Smooth muscle cell (in vitro differentiated cells): ENCODE measurements around the gene MPDZ. TPM values are rescaled to one million over a fixed set of nuclear protein-coding genes. Genes with fewer than 3 reads are reported as not detected.

Source experiments
- DNase-seq: peaks from one replicate; lab custom pipeline; 2025; ENCODE audit not compliant: unreplicated experiment; lab: John Stamatoyannopoulos, UW
- H2AFZ ChIP-seq: fragments of 200-600 bp; sonication (generic); 2 replicates; pipeline ENCODE4 v1.6.0; 2016; ENCODE audit warnings: antibody characterized with exemption, low read depth, mild to moderate bottlenecking
- H3F3A ChIP-seq: fragments of 200-600 bp; sonication (generic); 2 replicates; pipeline ENCODE4 v1.6.0; 2017; ENCODE audit warnings: antibody characterized with exemption, low read depth
- H3K27ac ChIP-seq: fragments of 200-600 bp; sonication (generic); 2 replicates; pipeline ENCODE4 v1.5.1; 2016; ENCODE audit warnings: low read depth, mild to moderate bottlenecking
- H3K27me3 ChIP-seq: fragments of 200-600 bp; sonication (generic); 2 replicates; pipeline ENCODE4 v1.6.1; 2016; ENCODE audit warnings: low read depth, mild to moderate bottlenecking
- H3K36me3 ChIP-seq: fragments of 200-600 bp; sonication (generic); 2 replicates; pipeline ENCODE4 v1.5.1; 2016; ENCODE audit warnings: low read depth
- H3K4me1 ChIP-seq: fragments of 200-600 bp; sonication (generic); 2 replicates; pipeline ENCODE4 v1.5.1; 2016; ENCODE audit warnings: low read depth
- H3K4me2 ChIP-seq: fragments of 200-600 bp; sonication (generic); 2 replicates; pipeline ENCODE4 v1.6.0; 2016; ENCODE audit warnings: mild to moderate bottlenecking
- H3K4me3 ChIP-seq: fragments of 200-600 bp; sonication (generic); 2 replicates; pipeline ENCODE4 v1.5.1; 2016; ENCODE audit warnings: mild to moderate bottlenecking
- H3K79me2 ChIP-seq: fragments of 200-600 bp; sonication (generic); 2 replicates; pipeline ENCODE4 v1.6.0; 2016; ENCODE audit warnings: low read depth, mild to moderate bottlenecking
- H3K9ac ChIP-seq: fragments of 200-600 bp; sonication (generic); 2 replicates; pipeline ENCODE4 v1.6.0; 2016; ENCODE audit warnings: low read depth
- H3K9me3 ChIP-seq: fragments of 200-600 bp; sonication (generic); replicated peaks from 2 replicates; pipeline ENCODE4 v1.5.1; 2016; ENCODE audit warnings: low read depth
- H4K20me1 ChIP-seq: fragments of 200-600 bp; sonication (generic); 2 replicates; pipeline ENCODE4 v1.6.0; 2016; ENCODE audit warnings: low read depth
- WGBS: methylation state at CpG from one replicate; pipeline ENCODE4 v1.1.7; 2016; ENCODE audit warnings: low lambda C conversion rate; 5-methylcytosine and 5-hydroxymethylcytosine counted together
- polyA plus RNA-seq: library from polyadenylated mRNA; unstranded; fragments of >200 nt; fragmentation: Nextera tagmentation; extraction: Ambion mirVana; gene quantifications from 2 replicates; pipeline ENCODE4 v1.2.1, GENCODE V29; 2016
- total RNA-seq: library from RNA; depleted of rRNA; stranded (reverse); fragments of >200 nt; gene quantifications from 2 replicates; pipeline ENCODE4 v1.2.3, GENCODE V29; 2014
- TF ChIP-seq, protein P1 (sequence below): fragments of 200-600 bp; sonication (generic); IDR thresholded peaks from 2 replicates; pipeline ENCODE4 v1.5.1; 2017; ENCODE audit warnings: borderline replicate concordance, mild to moderate bottlenecking, antibody characterized with exemption; ENCODE audit not compliant: insufficient read depth, poor library complexity, severe bottlenecking

MPDZ gene
- total and polyA plus RNA-seq, 2 experiments from 2014 or later: 16.2 to 69.5 TPM

DNA sequence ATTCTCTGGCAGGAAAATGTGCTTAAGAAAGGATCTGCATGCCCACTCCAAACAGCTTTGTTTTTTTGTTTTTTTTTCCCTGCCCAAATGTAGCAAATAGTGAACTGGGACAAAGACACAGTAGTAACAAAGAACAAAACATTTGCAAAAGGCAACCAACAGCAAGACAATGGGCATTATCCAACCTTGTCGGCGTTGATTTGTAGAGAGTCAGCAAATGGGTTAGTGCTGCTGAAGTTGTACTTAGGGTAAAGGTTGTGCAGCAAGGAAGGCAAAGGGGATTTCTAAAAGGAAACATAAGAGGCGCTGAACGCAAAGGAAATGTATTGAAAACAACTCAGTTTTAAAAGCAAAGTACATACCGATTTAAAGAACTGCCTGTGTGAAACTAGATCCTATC, 136.2 kb downstream of the MPDZ start:
- Histone ChIP-seq H4K20me1 (no peaks in the 10 kb centered on the region), H3K79me2 (no peaks in the 10 kb centered on the region), H3K27ac (peak overlapping the region; percentile 32), H3K9ac (no peak overlapping the region), H3K4me3 (no peak overlapping the region), H3K36me3 (no peaks in the 10 kb centered on the region), H3K27me3 (no peaks in the 10 kb centered on the region), H2AFZ (no peak overlapping the region), H3K9me3 (no peaks in the 10 kb centered on the region), H3K4me1 (peaks cover 34% of the 10 kb centered on the region), H3F3A (peaks cover 11% of the 10 kb centered on the region), H3K4me2 (peak overlapping the region; percentile 43)
- DNase-seq: no peak
- 68% methylated on average over 5 of the region's 5 CpGs for WGBS
- TF ChIP-seq, protein P1, sequence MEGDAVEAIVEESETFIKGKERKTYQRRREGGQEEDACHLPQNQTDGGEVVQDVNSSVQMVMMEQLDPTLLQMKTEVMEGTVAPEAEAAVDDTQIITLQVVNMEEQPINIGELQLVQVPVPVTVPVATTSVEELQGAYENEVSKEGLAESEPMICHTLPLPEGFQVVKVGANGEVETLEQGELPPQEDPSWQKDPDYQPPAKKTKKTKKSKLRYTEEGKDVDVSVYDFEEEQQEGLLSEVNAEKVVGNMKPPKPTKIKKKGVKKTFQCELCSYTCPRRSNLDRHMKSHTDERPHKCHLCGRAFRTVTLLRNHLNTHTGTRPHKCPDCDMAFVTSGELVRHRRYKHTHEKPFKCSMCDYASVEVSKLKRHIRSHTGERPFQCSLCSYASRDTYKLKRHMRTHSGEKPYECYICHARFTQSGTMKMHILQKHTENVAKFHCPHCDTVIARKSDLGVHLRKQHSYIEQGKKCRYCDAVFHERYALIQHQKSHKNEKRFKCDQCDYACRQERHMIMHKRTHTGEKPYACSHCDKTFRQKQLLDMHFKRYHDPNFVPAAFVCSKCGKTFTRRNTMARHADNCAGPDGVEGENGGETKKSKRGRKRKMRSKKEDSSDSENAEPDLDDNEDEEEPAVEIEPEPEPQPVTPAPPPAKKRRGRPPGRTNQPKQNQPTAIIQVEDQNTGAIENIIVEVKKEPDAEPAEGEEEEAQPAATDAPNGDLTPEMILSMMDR: no peak

- Histone ChIP-seq H3K27ac (peak overlapping the region; percentile 32), H3K27me3 (no peaks in the 10 kb centered on the region), H3K4me2 (no peak overlapping the region), H2AFZ (no peak overlapping the region), H4K20me1 (no peaks in the 10 kb centered on the region), H3K9me3 (no peaks in the 10 kb centered on the region), H3K4me1 (peaks cover 34% of the 10 kb centered on the region), H3F3A (peaks cover 11% of the 10 kb centered on the region), H3K36me3 (no peaks in the 10 kb centered on the region), H3K4me3 (no peak overlapping the region), H3K9ac (no peak overlapping the region), H3K79me2 (no peaks in the 10 kb centered on the region)
- WGBS: 95% methylated on average over 3 of the region's 3 CpGs
- TF ChIP-seq, protein P1: no peak
- no peak for DNase-seq
Observed at GRCh38 chr9:13142776-13143175, 136.7 kb downstream of the MPDZ start.

DNA sequence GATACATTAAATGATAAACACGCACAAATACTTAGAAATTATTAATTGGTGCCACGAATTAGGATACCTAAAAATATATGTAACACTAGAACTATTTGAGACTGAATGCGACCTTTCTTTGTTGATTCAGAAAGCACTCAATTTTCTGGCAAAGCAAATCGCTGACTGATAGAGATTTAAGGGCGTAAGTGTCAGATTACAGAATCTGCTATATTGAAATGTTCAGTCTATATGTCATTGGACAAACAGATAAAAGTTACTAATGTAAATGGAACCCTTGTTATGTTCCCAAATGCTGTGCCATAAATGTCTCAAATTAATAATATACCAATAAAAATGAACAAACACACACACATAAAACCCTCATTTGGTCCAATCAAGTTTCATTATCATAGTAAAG, 137.9 kb downstream of the MPDZ start:
- no peak overlapping the region for H3K9ac ChIP-seq
- H2AFZ ChIP-seq: no peak overlapping the region
- no peaks in the 10 kb centered on the region for H3K9me3 ChIP-seq
- WGBS: 76% methylated on average over 5 of the region's 5 CpGs
- peak overlapping the region; percentile 88 for H3K27ac ChIP-seq
- no peak for DNase-seq
- TF ChIP-seq, protein P1: no peak
- no peaks in the 10 kb centered on the region for H4K20me1 ChIP-seq
- peak overlapping the region; percentile 85 for H3K4me2 ChIP-seq
- H3F3A ChIP-seq: peaks cover 11% of the 10 kb centered on the region
- H3K4me1 ChIP-seq: peaks cover 34% of the 10 kb centered on the region
- no peaks in the 10 kb centered on the region for H3K27me3 ChIP-seq
- no peaks in the 10 kb centered on the region for H3K36me3 ChIP-seq
- H3K79me2 ChIP-seq: no peaks in the 10 kb centered on the region
- no peak overlapping the region for H3K4me3 ChIP-seq

DNA sequence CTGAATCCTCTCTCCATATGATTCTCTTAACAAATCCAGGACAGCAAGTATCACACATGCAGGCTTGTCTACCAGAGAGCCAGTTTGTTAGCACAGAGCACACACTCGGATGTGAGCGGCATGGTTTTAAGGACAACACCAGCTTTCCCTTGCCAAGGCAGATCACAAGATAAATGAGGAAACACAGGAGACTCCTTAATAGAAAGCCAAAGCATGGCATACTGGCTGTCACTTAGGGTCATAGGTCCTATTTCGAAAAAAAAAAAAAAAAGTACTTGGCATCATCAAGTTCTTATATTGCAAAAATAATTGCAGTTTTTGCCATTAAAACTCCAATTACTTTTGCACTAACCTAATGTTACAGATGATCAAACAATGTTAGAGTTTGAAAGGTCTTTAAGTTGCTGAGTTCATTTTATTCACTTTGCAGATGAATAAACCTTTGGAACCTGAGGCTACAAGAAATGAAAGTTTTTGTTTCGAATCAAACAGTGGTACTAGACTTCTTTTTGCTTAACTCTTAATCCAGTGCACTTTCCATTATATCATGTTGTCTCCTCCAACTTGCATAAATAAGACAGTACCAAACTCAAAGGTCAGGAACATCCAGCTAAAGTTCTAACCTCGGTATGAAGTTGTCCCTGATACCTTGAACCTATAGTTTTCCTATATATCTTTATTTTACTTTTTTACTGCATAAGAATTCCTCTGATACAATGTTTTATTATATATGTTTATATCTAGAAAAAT, 138.5 kb downstream of the MPDZ start:
- Histone ChIP-seq H3K9ac (no peak overlapping the region), H3K79me2 (no peaks in the 10 kb centered on the region), H3K27me3 (no peaks in the 10 kb centered on the region), H3K36me3 (no peaks in the 10 kb centered on the region), H3K4me2 (peak overlapping the region; percentile 85), H2AFZ (no peak overlapping the region), H3K27ac (peak overlapping the region; percentile 88), H3K4me3 (no peak overlapping the region), H3K4me1 (peaks cover 34% of the 10 kb centered on the region), H3K9me3 (no peaks in the 10 kb centered on the region), H3F3A (peaks cover 11% of the 10 kb centered on the region), H4K20me1 (no peaks in the 10 kb centered on the region)
- TF ChIP-seq, protein P1: no peak
- 75% methylated on average over 5 of the region's 5 CpGs for WGBS
- no peak for DNase-seq
